DOHH2 (cell line): ENCODE data around the gene SLC1A4.

Experiments used
- CTCF ChIP-seq: fragments of 200-600 bp; sonication (generic); IDR thresholded peaks from one replicate; pipeline ENCODE4 v1.5.1; 2014; ENCODE audit warnings: antibody characterized with exemption, mild to moderate bottlenecking, low read depth, low read length; ENCODE audit not compliant: poor library complexity, severe bottlenecking
- EZH2phosphoT487 ChIP-seq: fragments of 200-600 bp; sonication (generic); IDR thresholded peaks from 2 replicates; pipeline ENCODE4 v1.6.1; 2017; ENCODE audit warnings: borderline replicate concordance, mild to moderate bottlenecking, antibody characterized with exemption, low read length, moderate library complexity, mixed read lengths

DNA sequence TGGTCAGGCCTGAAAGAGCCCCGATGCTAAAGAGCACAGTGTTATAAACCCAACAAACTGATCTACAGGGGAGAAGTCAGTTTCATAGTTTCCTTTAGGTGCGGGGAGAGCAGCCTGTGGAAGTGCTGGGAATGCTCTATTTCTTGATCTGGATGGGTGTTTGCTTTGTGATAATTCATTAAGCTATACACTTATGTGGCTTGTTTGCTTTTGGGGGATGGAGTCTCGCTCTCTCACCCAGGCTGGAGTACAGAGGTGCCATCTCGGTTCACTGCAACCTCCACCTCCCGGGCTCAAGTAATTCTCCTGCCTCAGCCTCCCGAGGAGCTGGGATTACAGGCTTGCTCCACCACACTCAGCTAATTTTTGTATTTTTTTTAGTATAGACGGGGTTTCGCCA is 37.0 kb downstream of the SLC1A4 start:
- no peak for TF ChIP-seq CTCF
- TF ChIP-seq EZH2phosphoT487, result no peak
